Fibroblast of peridontal ligament (primary cell): ENCODE results near the gene NUDT16.

ENCODE experiments used
- DNase-seq: peaks from one replicate; pipeline ENCODE4 v3.0.0-alpha.2; 2010; ENCODE audit errors: extremely low read depth

NUDT16 gene

GRCh38 chr3:131386429-131387165 is 5.0 kb downstream of the NUDT16 start:
- DNase-seq: no peak

- DNase-seq: no peak
Observed at GRCh38 chr3:131387796-131388489, 6.4 kb downstream of the NUDT16 start.

DNA sequence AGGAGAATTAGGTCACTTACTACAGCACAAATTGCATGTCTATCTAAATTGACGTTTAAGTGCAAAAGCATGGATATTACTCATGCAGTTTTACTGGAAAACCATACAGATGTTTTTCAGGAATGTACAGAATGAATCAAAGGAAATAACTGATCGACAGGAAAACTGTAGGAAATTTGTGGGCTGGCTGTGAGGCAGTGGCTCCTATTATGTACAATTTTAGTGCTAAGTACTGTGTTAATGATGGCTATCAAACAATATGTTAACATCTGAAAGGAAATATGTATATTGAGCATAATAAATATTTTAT is 6.9 kb downstream of the NUDT16 start:
- DNase-seq: peak; percentile 21

DNA sequence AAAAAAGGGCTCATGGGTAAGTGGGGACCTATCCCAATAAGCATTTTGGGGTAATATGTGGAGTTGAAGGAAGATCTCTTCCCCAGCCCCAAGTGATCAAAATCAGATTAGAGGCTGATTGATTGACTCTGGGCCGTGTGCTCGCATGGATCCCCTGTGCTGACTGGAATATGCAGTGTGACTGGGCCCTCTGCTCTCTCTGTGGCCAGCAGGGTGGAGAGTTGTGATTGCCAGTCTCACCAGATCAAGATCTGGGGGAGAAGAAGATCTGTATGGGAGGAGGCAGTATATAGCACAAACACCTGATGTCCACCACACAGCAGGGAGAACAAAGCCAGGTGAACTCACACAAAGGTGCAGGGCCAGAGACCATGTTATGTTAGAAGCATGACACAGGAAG is 8.8 kb downstream of the NUDT16 start:
- no peak for DNase-seq

DNA sequence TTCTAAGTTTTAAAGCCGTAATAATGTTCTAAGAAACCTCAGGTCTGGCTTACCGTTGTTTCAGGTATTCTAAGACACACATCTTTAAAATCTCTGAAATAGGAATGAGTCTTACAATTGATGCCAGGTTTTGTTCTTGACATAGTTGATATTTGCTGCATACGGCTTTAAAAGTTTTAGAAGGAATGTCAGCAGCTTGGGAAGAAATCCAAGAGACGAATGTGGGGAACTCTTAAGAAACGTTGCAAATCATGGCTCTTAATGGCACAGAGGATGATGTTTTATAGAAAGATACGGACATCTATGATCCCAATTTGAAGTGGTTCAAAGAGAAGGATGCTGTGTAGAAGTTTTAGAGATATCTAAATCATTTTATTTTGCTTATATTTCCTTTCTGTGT is 11.5 kb downstream of the NUDT16 start:
- DNase-seq: peak; percentile 24

DNA sequence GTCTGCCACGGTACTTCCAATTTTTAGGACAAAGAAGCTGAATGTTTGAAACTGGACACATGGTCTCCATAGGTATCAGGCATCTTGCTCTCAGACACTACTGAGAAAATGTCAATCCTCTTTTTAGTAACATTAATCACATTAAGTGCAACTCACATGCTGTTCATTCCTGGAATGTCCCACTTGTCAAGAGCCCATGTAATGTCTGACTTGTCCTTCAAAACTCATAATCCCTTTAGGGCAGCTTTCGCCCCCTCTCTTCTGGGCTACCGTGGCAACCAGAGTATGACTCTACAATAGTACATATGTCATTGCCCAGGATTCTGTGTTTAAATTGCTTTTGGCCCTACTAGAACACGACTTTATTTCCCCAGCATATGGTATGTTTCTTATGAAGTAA is 12.3 kb downstream of the NUDT16 start:
- DNase-seq: no peak

DNA sequence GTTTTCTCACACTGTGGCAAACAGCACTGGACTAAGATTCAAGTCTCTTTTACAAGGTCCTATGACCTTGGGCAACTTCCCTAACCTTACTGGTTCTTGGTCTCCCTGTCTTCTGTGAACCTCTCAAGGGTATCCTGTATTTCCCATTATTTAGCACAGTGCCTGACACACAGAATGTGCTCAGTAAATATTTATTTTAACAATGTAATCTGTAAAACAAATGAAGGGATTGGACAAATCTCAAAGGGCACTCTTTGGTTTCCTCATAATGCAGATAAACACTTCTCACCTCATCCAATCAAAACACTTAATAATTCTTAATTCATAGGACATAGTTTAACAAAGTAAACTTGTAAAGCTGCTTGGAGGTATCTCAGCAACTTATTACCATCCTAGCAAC is 12.8 kb downstream of the NUDT16 start:
- DNase-seq: no peak

DNA sequence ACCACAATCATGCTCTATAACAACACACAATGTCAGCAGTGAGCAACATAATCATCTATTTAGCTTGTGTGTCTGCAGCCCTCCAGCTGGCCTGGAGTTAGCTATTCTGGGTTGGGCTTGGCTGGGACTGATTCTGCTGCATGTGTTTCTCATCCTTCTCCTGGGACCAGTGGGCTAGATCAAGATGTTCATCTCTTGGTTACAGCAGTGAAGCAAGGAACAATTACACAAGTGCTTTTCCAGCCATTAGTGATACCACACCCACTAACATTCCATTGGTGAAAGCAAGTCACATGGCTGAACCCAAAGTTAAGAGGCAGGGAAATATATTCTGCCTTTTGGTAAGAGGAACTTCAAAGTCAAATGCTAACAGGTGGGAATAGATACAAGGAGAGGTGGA is 14.6 kb downstream of the NUDT16 start:
- DNase-seq: peak; percentile 84

DNA sequence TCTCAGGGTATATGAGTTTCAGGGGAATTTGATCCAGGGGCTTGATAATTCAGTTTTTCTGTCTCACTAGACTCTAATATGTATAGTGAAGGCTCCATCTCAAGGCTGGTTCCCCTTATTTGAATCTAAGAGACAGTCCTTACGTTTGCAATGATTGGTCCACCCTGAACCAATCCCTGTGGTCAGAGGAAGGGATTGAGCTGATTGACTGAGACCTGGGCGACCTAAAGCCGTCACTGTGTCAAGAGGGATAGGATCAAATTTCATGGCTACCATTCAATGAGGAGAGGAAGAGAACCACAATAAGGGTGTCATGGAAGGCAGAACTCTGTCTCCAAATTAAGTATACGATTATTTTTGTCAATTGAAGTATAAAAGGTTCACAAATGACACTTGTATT is 16.3 kb downstream of the NUDT16 start:
- DNase-seq: no peak

DNA sequence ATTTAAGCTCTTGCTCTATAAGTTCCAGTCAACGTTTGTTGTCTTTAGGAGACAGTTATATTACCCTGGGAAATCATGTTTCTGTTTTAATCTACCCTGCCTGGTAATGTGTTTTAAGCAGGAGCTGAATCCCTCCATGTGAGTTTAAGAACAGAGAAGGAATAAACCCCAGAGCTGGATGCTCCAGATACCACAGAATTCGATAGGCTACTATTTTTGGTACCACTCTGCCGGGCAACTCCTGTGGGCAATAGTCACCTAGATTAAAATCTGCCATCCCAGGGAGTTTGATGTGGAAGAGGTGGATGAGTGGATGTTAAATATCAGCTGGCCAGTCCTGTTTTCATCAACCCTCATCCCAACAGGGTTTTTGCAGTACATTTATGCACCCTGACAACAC is 20.4 kb downstream of the NUDT16 start:
- DNase-seq: no peak

DNA sequence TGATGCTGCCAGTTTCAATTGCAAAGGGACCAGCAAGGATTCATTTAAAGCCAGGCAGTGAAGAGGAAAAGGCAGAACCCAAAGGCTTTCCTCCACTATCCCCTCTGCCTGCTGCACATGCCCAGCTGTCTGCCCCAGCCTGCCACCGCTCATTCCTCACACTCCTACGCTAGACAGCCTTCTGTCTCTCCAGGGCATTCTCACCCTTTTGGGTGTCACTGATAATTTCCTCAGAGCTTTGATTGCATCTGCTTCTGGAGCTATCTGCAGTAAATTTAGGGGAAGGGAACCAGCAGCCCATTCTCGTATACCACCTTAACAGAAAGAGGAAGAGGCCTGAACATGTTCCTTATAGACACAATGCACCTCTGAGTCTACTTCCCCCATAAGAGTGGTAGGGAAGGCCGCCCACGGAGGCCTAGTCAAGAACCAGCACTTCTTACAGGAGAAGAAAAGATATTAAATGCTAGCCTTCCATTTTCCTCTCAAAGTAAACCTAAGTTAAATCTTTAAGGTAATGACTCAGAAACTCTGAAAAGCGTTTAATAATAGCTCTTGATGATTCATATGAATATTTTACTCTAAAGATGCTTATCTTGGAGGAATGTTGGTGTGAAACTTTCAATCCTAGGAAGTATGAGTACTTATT is 20.9 kb downstream of the NUDT16 start:
- no peak for DNase-seq

GRCh38 chr3:131403216-131403895 is 21.8 kb downstream of the NUDT16 start:
- no peak for DNase-seq

- no peak for DNase-seq
Observed at GRCh38 chr3:131405411-131405810, 23.8 kb downstream of the NUDT16 start.

DNA sequence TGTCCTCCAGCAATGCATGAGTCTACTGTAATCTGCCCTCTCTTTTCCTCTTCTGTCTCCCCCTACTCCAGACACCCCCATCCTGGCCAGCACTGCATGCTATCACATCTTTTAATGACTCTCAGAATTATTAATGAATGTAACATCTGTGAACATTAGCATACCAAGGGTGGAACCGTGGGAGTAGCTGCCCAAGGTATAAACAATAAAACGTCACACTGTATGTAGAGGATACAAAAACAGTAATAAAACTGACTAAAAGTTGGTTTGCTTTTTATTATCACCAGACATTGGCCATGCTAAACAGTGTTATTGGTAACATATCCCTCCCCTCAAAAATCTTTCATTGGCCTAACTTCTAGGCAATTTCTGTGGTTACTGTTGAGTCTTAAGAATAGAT is 24.7 kb downstream of the NUDT16 start:
- DNase-seq: no peak

DNA sequence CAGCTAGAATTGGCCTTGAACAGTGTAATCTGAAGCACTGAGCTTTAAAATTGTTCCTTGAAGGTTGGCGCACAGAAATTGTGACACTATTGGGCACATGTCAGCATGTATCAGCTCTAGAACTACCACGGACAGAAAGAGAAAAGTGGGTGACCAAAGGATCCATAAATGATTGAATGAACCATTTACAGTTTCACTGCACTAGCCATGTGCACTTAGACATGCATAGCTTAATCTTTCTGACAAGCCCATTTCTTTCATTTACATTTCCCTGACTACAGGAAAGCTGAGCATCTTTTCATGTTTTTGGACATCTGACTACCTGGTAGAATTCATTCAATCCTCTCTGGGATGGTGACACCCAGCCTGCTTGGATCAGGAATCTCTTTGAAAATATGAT is 36.2 kb downstream of the NUDT16 start:
- DNase-seq: no peak

GRCh38 chr3:131421301-131421700 is 39.7 kb downstream of the NUDT16 start:
- no peak for DNase-seq

- no peak for DNase-seq
Observed at GRCh38 chr3:131421957-131422498, 40.5 kb downstream of the NUDT16 start.

GRCh38 chr3:131427226-131427625 is 45.7 kb downstream of the NUDT16 start:
- DNase-seq: no peak

GRCh38 chr3:131431754-131432153 is 50.2 kb downstream of the NUDT16 start:
- DNase-seq: no peak

DNA sequence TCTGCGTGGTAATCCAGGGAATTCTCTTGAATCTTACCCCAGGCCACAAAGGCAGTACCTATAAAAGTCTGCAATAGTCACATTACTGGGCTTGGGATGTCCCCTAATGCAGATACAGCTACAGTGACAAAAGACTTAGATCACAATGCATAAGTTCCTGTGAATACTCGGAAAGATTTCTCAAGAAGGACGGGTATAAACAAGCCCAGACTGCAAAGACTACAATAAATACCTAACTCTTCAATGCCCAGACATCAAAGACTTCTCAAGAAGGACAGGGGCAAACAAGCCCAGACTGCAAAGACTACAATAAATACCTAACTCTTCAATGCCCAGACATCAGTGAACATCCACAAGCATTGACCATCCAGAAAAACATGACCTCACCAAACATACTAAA is 50.9 kb downstream of the NUDT16 start:
- DNase-seq: no peak

- no peak for DNase-seq
Observed at GRCh38 chr3:131435000-131435399, 53.4 kb downstream of the NUDT16 start.
